Caco-2 (cell line): ENCODE data around the gene SCMH1. TPM values are rescaled to one million over a fixed set of nuclear protein-coding genes. Genes with fewer than 3 reads are reported as not detected.

Experiments
- BruUV-seq: library from RNA; stranded (reverse); fragments of 400-500 nt; replicated peaks from 2 replicates; lab custom pipeline; 2021; lab: Mats Ljungman, UMichigan
- CTCF ChIA-PET: fragments of 300-600 bp; sonication (Branson Sonifier 250); formaldehyde crosslinking; loops from one replicate; lab custom pipeline; 2022; ENCODE audit warnings: antibody characterized with exemption; lab: Charles Lee
- POLR2A ChIA-PET: fragments of 300-600 bp; sonication (Branson Sonifier 250); formaldehyde crosslinking; loops from one replicate; lab custom pipeline; 2022; ENCODE audit warnings: antibody characterized with exemption; lab: Charles Lee
- DNase-seq, 2 experiments: peaks; one replicate each; pipeline versions ENCODE4 v3.0.0 to v3.0.0-alpha.2; 2020 to 2022
- H3K27me3 ChIP-seq: replicated peaks from 2 replicates; pipeline ENCODE4 v1.6.0; 2011; ENCODE audit warnings: low read length; ENCODE audit not compliant: control insufficient read depth, insufficient read depth
- H3K36me3 ChIP-seq: 2 replicates; pipeline ENCODE4 v1.5.1; 2011; ENCODE audit warnings: low read length; ENCODE audit not compliant: control insufficient read depth, insufficient read depth
- H3K4me1 ChIP-seq: fragments of 250-450 bp; sonication (Bioruptor Pico); 2 replicates; pipeline ENCODE4 v1.5.1; 2020; ENCODE audit warnings: mild to moderate bottlenecking
- H3K4me3 ChIP-seq: 2 replicates; pipeline ENCODE4 v1.5.1; 2011; ENCODE audit warnings: low read depth, mild to moderate bottlenecking, control low read depth, low read length
- H3K9me3 ChIP-seq: fragments of 250-450 bp; sonication (Bioruptor Pico); 2 replicates; pipeline ENCODE4 v1.5.1; 2020; ENCODE audit warnings: mild to moderate bottlenecking, moderate library complexity
- H3K27ac Mint-ChIP-seq: one replicate; pipeline ENCODE4 v1.8.0; 2022; ENCODE audit warnings: mixed read lengths; ENCODE audit not compliant: unreplicated experiment
- H3K27me3 Mint-ChIP-seq: one replicate; pipeline ENCODE4 v1.8.0; 2022; ENCODE audit warnings: mixed read lengths; ENCODE audit not compliant: insufficient read depth, unreplicated experiment
- H3K36me3 Mint-ChIP-seq: one replicate; pipeline ENCODE4 v1.8.0; 2022; ENCODE audit warnings: mild to moderate bottlenecking, mixed read lengths; ENCODE audit not compliant: insufficient read depth, unreplicated experiment
- H3K4me1 Mint-ChIP-seq: one replicate; pipeline ENCODE4 v1.8.0; 2022; ENCODE audit warnings: low read depth, mixed read lengths; ENCODE audit not compliant: unreplicated experiment
- H3K4me3 Mint-ChIP-seq: one replicate; pipeline ENCODE4 v1.8.0; 2022; ENCODE audit warnings: mild to moderate bottlenecking, moderate library complexity, mixed read lengths; ENCODE audit not compliant: unreplicated experiment
- H3K9me3 Mint-ChIP-seq: one replicate; pipeline ENCODE4 v1.8.0; 2022; ENCODE audit warnings: mixed read lengths; ENCODE audit not compliant: unreplicated experiment
- CTCF ChIP-seq, 2 experiments: fragments of 200-600 bp in 1 of 2; IDR thresholded peaks; 1 replicate in 1 of 2; 2 replicates in 1 of 2; pipeline versions ENCODE4 v1.5.1 to v1.8.0; 2011 to 2022; ENCODE audit warnings: antibody characterized with exemption in 1 of 2, control low read depth in 1 of 2, inconsistent platforms in 1 of 2, low read depth in 1 of 2, low read length in 1 of 2, mild to moderate bottlenecking in 1 of 2, moderate library complexity in 1 of 2; ENCODE audit not compliant: insufficient read depth in 1 of 2, severe bottlenecking in 1 of 2, unreplicated experiment in 1 of 2
- intact Hi-C: fragments of 100-400 bp; cut with micrococcal nuclease; formaldehyde crosslinking; loops from one replicate; pipeline ENCODE4 v1.10.0; 2022; ENCODE audit not compliant: unreplicated experiment
- total RNA-seq: library from RNA; stranded (reverse); gene quantifications from 2 replicates; pipeline ENCODE4 v1.2.3, GENCODE V29; 2022

The SCMH1 gene
- total RNA-seq, 1 experiment from 2014 or later, result 27.6 TPM

DNA sequence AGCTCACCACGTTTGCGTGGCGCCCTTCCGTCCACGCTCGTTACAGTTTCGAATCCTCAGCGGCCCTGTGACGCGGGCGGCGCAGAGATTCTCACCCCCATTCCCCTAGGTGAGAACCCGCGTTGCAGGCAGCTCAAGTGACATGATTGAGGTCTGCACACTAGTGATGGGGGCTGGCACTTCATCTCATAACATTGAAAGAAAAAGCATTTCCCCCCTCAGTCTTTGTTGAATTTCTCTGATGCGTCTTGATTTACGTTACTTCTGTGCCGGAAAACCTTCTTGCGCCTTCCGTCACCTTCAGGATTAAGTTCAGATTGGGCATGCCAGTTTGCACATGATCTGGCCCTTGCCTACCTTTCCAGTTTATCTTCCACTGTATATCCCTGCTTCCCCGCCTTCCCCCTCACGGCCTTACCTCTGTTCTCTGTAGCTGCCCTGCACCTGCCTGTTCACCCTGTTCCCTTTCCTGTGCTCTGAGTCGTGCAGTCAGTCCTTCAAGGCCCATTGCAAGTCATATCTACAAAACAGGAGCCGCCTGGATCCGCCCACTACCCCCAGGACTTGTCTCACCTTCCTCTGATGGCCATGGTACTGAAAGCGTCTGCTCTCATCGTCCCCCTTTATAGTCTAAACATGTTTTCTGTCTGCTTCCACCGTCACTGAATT, 261.5 kb downstream of the SCMH1 start:
- ChIA-PET CTCF (interaction anchor here (0.8 kb wide), 1 partner anchor 132 kb away, joined by 4 read pairs; no protein-coding TSS in a partner anchor), POLR2A (interaction anchor here (1.7 kb wide), 1 partner anchor 119 kb away, joined by 15 read pairs; the partner anchor contains the start of gene CITED4)
- intact Hi-C loops, result no loop called here
- no peaks in the 10 kb centered on the region for H3K9me3 ChIP-seq
- no TSS peak for BruUV-seq
- peak overlapping the region; percentile 94 for H3K4me3 Mint-ChIP-seq
- H3K36me3 ChIP-seq, result no peaks in the 10 kb centered on the region
- H3K9me3 Mint-ChIP-seq, result no peaks in the 10 kb centered on the region
- H3K4me1 ChIP-seq, result peaks cover 62% of the 10 kb centered on the region
- H3K27ac Mint-ChIP-seq, result peak overlapping the region; percentile 93
- no peaks in the 10 kb centered on the region for H3K27me3 Mint-ChIP-seq
- peaks cover 46% of the 10 kb centered on the region for H3K36me3 Mint-ChIP-seq
- no peaks in the 10 kb centered on the region for H3K27me3 ChIP-seq
- peak; percentile 40 to 55 for DNase-seq
- H3K4me1 Mint-ChIP-seq, result peaks cover 32% of the 10 kb centered on the region
- peak overlapping the region; percentile 46 for H3K4me3 ChIP-seq
- TF ChIP-seq CTCF (IDR thresholded peaks at IDR 0.05; ENCODE audit: insufficient read depth in 1 of 2, low read depth in 1 of 2, low read length in 1 of 2, severe bottlenecking in 1 of 2, unreplicated experiment in 1 of 2), result no peak

DNA sequence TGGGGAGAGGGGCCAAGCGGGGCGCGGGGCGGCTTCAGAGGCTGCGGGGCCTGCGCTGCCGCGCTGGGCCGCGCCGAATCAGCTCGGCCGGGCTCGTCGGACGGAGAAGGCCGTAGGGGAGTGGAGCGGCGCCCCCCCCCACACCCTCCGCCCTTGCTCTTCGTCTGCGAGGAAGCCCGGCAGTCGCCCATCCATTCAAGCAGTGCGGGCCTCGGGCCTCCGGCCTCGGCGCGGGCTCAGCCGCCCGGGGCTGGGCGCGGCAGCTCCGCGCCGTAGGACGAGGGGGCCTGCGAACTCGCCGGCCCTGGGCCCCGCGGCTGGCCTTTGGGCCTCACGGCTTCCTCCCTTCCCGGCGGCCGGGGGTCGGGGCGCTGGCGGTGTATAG, 262.0 kb downstream of the SCMH1 start:
- CTCF ChIA-PET, result interaction anchor here (0.8 kb wide), 1 partner anchor 131 kb away, joined by 4 read pairs; no protein-coding TSS in a partner anchor
- POLR2A ChIA-PET, result interaction anchor here (0.5 to 1.7 kb wide), 3 partner anchors 118 to 289 kb away, joined by 3 to 15 read pairs (median 7); partner anchors contain the start of genes CITED4 and NFYC
- Histone ChIP-seq H3K4me1 (peaks cover 65% of the 10 kb centered on the region), H3K27me3 (no peaks in the 10 kb centered on the region), H3K9me3 (no peaks in the 10 kb centered on the region), H3K36me3 (no peaks in the 10 kb centered on the region), H3K4me3 (peak overlapping the region; percentile 46)
- intact Hi-C loops, result no loop called here
- BruUV-seq, result no TSS peak
- Mint-ChIP-seq H3K4me3 (peak overlapping the region; percentile 94), H3K9me3 (no peaks in the 10 kb centered on the region), H3K27me3 (no peaks in the 10 kb centered on the region), H3K4me1 (peaks cover 37% of the 10 kb centered on the region), H3K27ac (peak overlapping the region; percentile 93), H3K36me3 (peaks cover 41% of the 10 kb centered on the region)
- TF ChIP-seq CTCF (IDR thresholded peaks at IDR 0.05; ENCODE audit: insufficient read depth in 1 of 2, low read depth in 1 of 2, low read length in 1 of 2, severe bottlenecking in 1 of 2, unreplicated experiment in 1 of 2), result no peak
- DNase-seq, result no peak

DNA sequence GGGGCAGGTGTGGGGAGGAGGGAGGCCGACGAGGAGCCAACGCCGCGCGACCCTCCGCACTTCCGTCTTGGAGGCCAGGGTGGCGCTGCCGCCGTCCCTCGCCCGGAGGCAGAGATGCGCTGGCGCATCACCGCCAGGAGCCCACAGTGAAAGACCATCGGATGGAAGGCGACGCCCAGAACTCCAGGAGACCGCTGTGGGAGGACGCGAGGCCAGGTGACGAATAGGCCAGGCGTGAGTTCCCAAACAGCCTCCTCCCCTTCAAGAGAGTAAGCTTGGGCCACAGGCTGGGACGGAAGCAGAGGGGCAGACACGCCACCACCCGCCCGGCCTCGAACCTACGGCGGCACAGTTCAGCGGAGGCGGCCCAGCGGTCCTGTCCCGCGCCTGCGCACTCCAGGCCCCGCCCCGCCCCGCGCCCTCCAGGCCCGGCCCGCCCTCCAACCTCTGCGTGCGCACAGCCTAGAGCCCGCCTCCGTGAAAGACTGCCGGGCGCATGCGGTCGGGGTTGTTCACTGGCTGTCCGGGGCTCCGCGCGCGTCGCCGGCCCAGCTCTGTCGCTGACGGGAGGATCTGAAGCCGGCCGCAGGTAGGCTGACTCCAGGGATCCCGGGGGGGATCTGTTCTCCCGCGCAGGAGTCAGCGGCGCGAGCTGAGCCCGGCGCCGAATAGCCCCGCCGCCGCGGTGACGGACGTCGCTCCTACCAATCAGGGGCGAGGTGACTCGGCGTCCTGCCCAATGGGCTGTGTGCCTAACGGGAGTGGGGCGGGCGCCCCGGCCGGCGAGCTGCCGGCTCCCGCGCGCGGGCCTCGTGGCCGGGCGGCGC, 262.7 kb downstream of the SCMH1 start, which contains the start of gene CTPS1:
Gene CTPS1 (plus strand): TSS at position 456 of the 827 bp plus-strand sequence. CDS start 3,595 bp downstream, outside the sequence.
- Histone ChIP-seq H3K9me3 (no peaks in the 10 kb centered on the region), H3K27me3 (no peaks in the 10 kb centered on the region), H3K4me3 (peak within 1 kb of the TSS; percentile 46), H3K4me1 (peaks cover 70% of the 10 kb centered on the region), H3K36me3 (no peaks in the 10 kb centered on the region)
- CTCF ChIA-PET, result interaction anchor here (0.8 kb wide), 1 partner anchor 131 kb away, joined by 4 read pairs; no protein-coding TSS in a partner anchor
- TF ChIP-seq CTCF (IDR thresholded peaks at IDR 0.05; ENCODE audit: insufficient read depth in 1 of 2, low read depth in 1 of 2, low read length in 1 of 2, severe bottlenecking in 1 of 2, unreplicated experiment in 1 of 2), result no peak
- Mint-ChIP-seq H3K4me3 (peak within 1 kb of the TSS; percentile 94), H3K27me3 (no peaks in the 10 kb centered on the region), H3K27ac (peak within 1 kb of the TSS; percentile 93), H3K9me3 (no peaks in the 10 kb centered on the region), H3K36me3 (peaks cover 40% of the 10 kb centered on the region), H3K4me1 (peaks cover 43% of the 10 kb centered on the region)
- POLR2A ChIA-PET, result interaction anchor here (0.5 to 1.7 kb wide), 3 partner anchors 118 to 288 kb away, joined by 3 to 15 read pairs (median 7); partner anchors contain the start of genes CITED4 and NFYC
- intact Hi-C loops, result no loop called here
- BruUV-seq, result no TSS peak
- DNase-seq, result peak; percentile 91 to 92
